ENCODE results near the gene UNC13B.

Gene UNC13B

DNA sequence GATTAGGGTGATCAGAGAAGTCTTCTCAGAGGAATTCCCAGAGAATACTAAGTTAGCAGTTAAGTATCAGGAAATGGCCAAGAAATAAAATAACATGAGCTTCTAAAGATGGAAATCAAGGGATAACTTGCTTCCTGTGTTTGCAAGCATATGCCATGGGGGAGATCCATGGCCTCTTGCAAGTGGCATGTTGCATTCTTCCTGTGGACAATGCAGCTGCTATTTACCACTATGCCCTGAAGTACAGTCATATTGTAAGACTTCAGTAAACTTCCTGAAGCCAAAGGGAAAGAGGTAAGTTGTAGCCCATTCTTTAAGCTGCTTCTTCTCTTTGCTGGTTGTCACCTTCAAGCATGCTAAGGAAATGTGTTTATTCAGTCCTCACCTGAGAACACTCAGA is 173.4 kb downstream of the UNC13B start:
- Histone ChIP-seq H3K4me3 (ENCODE audit: insufficient read length, low read depth) (no peak overlapping the region), H3K9me3 (ENCODE audit: insufficient read depth, low read length) (no peaks in the 10 kb centered on the region), H3K4me1 (ENCODE audit: insufficient read depth, insufficient read length) (no peaks in the 10 kb centered on the region), H3K36me3 (ENCODE audit: insufficient read depth, insufficient read length, low read length) (no peaks in the 10 kb centered on the region), H3K9ac (ENCODE audit: insufficient read length, low read depth) (no peak overlapping the region), H3K27me3 (ENCODE audit: insufficient read depth, insufficient read length) (no peaks in the 10 kb centered on the region)
- DNase-seq (ENCODE audit: low read depth, low spot score): no peak
- TF ChIP-seq ZNF274 (IDR thresholded peaks at IDR 0.05; ENCODE audit: low read depth, low read length) (no peak), SUZ12 (IDR thresholded peaks at IDR 0.05; ENCODE audit: extremely low read depth, insufficient read depth, insufficient read length) (no peak), YY1 (IDR thresholded peaks at IDR 0.05; ENCODE audit: insufficient read depth, insufficient read length) (no peak)

DNA sequence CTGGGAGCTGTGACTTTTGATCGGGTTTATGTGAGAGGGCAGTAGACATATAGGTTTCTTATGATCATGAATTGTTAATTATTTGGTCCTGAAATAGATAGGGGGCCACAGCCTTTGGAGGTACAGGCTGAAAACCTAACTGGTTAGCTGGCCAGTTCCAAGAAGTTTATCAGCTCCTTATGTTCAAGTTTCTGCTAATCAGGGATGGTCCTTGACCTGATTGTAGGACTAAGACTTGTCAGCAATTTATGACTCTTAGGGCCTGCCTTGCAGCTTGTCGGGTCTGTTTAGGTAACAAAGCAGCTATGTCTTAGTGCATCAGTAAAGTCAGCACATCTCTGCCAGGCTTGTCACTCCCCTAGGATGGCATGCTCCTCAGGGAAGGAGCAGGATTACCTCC is 176.3 kb downstream of the UNC13B start:
- no peak overlapping the region for H3K9ac ChIP-seq (ENCODE audit: insufficient read length, low read depth)
- H3K4me1 ChIP-seq (ENCODE audit: insufficient read depth, insufficient read length): no peaks in the 10 kb centered on the region
- no peak overlapping the region for H3K4me3 ChIP-seq (ENCODE audit: insufficient read length, low read depth)
- DNase-seq (ENCODE audit: low read depth, low spot score): no peak
- H3K27me3 ChIP-seq (ENCODE audit: insufficient read depth, insufficient read length): no peaks in the 10 kb centered on the region
- H3K36me3 ChIP-seq (ENCODE audit: insufficient read depth, insufficient read length, low read length): no peaks in the 10 kb centered on the region
- TF ChIP-seq SUZ12 (IDR thresholded peaks at IDR 0.05; ENCODE audit: extremely low read depth, insufficient read depth, insufficient read length) (no peak), YY1 (IDR thresholded peaks at IDR 0.05; ENCODE audit: insufficient read depth, insufficient read length) (no peak), ZNF274 (IDR thresholded peaks at IDR 0.05; ENCODE audit: low read depth, low read length) (no peak)
- H3K9me3 ChIP-seq (ENCODE audit: insufficient read depth, low read length): no peaks in the 10 kb centered on the region

DNA sequence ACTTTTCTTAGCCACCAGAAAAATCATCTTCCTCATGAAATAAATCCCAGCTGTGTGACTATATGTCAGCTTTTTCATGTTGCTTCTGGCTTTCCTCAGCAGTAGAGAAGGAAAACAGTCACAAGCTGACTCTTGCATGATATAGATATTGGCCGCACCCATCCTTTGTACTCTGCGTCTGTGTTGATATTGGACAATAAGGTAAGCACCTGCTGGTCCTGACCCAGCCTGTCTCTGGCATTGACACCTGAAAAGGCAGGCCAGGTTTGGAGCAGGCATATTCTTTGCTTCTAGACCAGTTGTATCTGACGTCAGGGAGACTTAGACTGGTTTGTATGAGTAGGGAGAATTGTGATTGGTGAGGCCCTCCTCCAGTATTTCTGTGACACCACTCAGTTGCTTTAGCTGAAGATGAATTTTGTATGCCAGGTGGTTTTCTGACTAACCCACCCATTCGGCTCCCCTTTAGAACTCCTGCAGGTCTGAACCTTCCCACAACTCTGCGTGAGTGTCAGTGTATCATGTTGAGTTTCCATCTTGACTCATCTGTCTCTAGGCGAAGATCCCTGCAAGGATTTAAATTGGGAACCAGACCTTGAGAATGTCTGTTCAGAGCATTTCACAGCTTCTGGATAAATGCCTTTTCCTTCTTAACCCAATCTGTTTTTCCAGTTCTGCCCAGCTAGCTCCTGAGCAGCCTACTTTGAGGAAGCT is 176.9 kb downstream of the UNC13B start:
- no peaks in the 10 kb centered on the region for H3K4me1 ChIP-seq (ENCODE audit: insufficient read depth, insufficient read length)
- no peak overlapping the region for H3K4me3 ChIP-seq (ENCODE audit: insufficient read length, low read depth)
- no peaks in the 10 kb centered on the region for H3K9me3 ChIP-seq (ENCODE audit: insufficient read depth, low read length)
- DNase-seq (ENCODE audit: low read depth, low spot score): no peak
- TF ChIP-seq ZNF274 (IDR thresholded peaks at IDR 0.05; ENCODE audit: low read depth, low read length) (no peak), SUZ12 (IDR thresholded peaks at IDR 0.05; ENCODE audit: extremely low read depth, insufficient read depth, insufficient read length) (no peak), YY1 (IDR thresholded peaks at IDR 0.05; ENCODE audit: insufficient read depth, insufficient read length) (no peak)
- H3K27me3 ChIP-seq (ENCODE audit: insufficient read depth, insufficient read length): no peaks in the 10 kb centered on the region
- no peaks in the 10 kb centered on the region for H3K36me3 ChIP-seq (ENCODE audit: insufficient read depth, insufficient read length, low read length)
- no peak overlapping the region for H3K9ac ChIP-seq (ENCODE audit: insufficient read length, low read depth)

DNA sequence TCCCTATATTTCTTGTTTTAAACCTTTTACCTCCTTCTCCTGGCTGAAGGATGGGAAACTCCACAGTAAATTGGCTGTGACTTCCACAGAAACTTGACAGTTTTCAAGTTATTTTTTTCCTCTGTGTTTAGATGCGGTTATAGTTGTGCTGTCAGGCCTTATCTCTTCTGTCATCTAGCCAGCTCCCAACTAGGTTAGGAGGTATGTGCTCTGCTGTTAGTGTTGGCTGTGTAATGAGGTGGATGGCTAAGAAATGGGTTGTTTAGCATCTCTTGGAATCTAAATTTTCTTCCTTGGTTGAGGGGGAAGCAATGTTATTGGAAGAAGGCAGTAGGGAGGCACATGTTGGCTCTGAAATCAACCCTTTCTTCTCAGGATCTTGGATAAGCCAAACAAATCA is 178.2 kb downstream of the UNC13B start:
- Histone ChIP-seq H3K36me3 (ENCODE audit: insufficient read depth, insufficient read length, low read length) (no peaks in the 10 kb centered on the region), H3K9ac (ENCODE audit: insufficient read length, low read depth) (no peak overlapping the region), H3K4me3 (ENCODE audit: insufficient read length, low read depth) (no peak overlapping the region), H3K27me3 (ENCODE audit: insufficient read depth, insufficient read length) (no peaks in the 10 kb centered on the region), H3K4me1 (ENCODE audit: insufficient read depth, insufficient read length) (no peaks in the 10 kb centered on the region), H3K9me3 (ENCODE audit: insufficient read depth, low read length) (no peaks in the 10 kb centered on the region)
- no peak for TF ChIP-seq YY1 (IDR thresholded peaks at IDR 0.05; ENCODE audit: insufficient read depth, insufficient read length)
- no peak for TF ChIP-seq ZNF274 (IDR thresholded peaks at IDR 0.05; ENCODE audit: low read depth, low read length)
- no peak for TF ChIP-seq SUZ12 (IDR thresholded peaks at IDR 0.05; ENCODE audit: extremely low read depth, insufficient read depth, insufficient read length)
- DNase-seq (ENCODE audit: low read depth, low spot score): no peak

DNA sequence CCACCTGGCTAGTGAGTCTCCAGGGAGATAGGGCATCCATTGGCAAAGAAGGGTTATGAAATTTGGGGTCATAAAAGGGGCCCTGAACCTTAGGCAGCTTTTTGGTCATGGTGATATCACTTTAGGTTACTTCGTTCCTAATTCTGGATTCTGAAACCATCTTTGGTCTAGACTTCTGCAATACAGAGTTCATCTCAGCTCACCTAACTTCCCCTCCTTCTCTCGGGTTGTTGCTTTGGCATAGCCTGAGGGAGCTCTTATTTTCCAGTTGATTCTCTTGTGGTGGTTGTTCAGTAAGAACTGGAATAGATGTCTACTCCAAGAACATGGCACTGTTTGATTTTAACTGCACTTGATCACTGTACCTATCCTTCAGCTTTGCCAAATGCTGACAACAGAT is 179.2 kb downstream of the UNC13B start:
- no peak for DNase-seq (ENCODE audit: low read depth, low spot score)
- Histone ChIP-seq H3K9ac (ENCODE audit: insufficient read length, low read depth) (no peak overlapping the region), H3K4me3 (ENCODE audit: insufficient read length, low read depth) (no peak overlapping the region)

DNA sequence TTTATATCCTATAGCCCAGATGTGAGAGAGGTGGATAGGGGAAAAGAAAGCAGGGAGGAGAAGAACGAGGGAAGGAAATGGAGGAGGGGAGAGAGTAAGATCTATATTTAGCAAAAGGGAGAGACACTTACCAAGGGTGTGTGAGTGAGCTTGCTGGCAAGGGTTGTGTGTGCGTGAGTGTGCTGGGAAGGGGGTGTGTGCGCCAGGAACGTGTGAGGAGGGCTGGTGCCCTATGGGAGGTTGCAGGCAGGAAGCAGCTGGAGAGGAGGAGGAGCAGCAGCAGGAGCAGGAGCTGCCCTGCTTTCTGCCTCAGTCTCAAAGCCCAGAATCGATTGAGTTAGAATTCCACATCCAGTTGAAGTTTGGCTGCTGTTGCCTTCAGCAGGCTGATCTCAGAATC is 179.8 kb downstream of the UNC13B start:
- Histone ChIP-seq H3K4me3 (ENCODE audit: insufficient read length, low read depth) (no peak overlapping the region), H3K4me1 (ENCODE audit: insufficient read depth, insufficient read length) (no peaks in the 10 kb centered on the region), H3K27me3 (ENCODE audit: insufficient read depth, insufficient read length) (no peaks in the 10 kb centered on the region), H3K36me3 (ENCODE audit: insufficient read depth, insufficient read length, low read length) (no peaks in the 10 kb centered on the region), H3K9me3 (ENCODE audit: insufficient read depth, low read length) (no peaks in the 10 kb centered on the region), H3K9ac (ENCODE audit: insufficient read length, low read depth) (no peak overlapping the region)
- no peak for TF ChIP-seq SUZ12 (IDR thresholded peaks at IDR 0.05; ENCODE audit: extremely low read depth, insufficient read depth, insufficient read length)
- TF ChIP-seq ZNF274 (IDR thresholded peaks at IDR 0.05; ENCODE audit: low read depth, low read length): no peak
- TF ChIP-seq YY1 (IDR thresholded peaks at IDR 0.05; ENCODE audit: insufficient read depth, insufficient read length): no peak
- no peak for DNase-seq (ENCODE audit: low read depth, low spot score)

More for the DNA sequence above, 179.2 kb downstream of the UNC13B start:
- H3K36me3 ChIP-seq (ENCODE audit: insufficient read depth, insufficient read length, low read length): no peaks in the 10 kb centered on the region
- H3K4me1 ChIP-seq (ENCODE audit: insufficient read depth, insufficient read length): no peaks in the 10 kb centered on the region
- TF ChIP-seq YY1 (IDR thresholded peaks at IDR 0.05; ENCODE audit: insufficient read depth, insufficient read length) (no peak), ZNF274 (IDR thresholded peaks at IDR 0.05; ENCODE audit: low read depth, low read length) (no peak), SUZ12 (IDR thresholded peaks at IDR 0.05; ENCODE audit: extremely low read depth, insufficient read depth, insufficient read length) (no peak)
- H3K27me3 ChIP-seq (ENCODE audit: insufficient read depth, insufficient read length): no peaks in the 10 kb centered on the region
- no peaks in the 10 kb centered on the region for H3K9me3 ChIP-seq (ENCODE audit: insufficient read depth, low read length)

DNA sequence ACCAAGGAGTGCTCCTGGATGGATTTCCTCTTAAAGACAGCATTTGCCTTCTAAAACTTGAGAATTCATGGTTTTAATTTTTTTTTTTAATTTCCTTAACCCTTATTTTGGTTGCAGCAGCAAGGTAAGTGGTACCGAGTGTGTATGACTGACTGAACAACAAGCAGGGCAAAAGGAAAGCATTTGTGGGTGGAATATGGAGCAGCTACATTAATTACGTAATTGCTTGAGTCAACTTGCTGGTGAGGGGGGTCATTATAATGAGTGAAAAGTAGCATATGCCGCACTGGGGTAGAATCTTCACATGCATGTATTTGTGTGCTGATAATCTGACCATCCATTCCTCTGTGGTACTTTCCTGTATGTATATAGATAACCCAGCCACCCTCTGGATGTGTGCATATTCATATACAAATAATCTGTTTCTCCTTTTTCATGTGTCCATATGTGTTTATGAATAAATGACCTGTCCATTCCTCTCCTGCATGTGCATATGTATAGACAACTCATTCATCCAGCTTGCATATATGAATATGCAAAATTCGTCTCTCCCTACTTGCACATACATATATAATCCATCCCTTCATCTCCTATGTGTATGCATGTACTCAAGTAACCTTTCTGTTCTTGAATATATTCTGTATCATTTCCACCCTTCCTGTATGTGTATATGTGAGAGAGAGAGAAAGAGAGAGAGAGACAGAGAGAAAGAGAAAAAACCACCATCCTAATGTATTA is 180.6 kb downstream of the UNC13B start:
- no peaks in the 10 kb centered on the region for H3K9me3 ChIP-seq (ENCODE audit: insufficient read depth, low read length)
- TF ChIP-seq SUZ12 (IDR thresholded peaks at IDR 0.05; ENCODE audit: extremely low read depth, insufficient read depth, insufficient read length): no peak
- no peak for TF ChIP-seq YY1 (IDR thresholded peaks at IDR 0.05; ENCODE audit: insufficient read depth, insufficient read length)
- TF ChIP-seq ZNF274 (IDR thresholded peaks at IDR 0.05; ENCODE audit: low read depth, low read length): no peak
- no peaks in the 10 kb centered on the region for H3K27me3 ChIP-seq (ENCODE audit: insufficient read depth, insufficient read length)
- H3K36me3 ChIP-seq (ENCODE audit: insufficient read depth, insufficient read length, low read length): no peaks in the 10 kb centered on the region
- H3K9ac ChIP-seq (ENCODE audit: insufficient read length, low read depth): no peak overlapping the region
- H3K4me3 ChIP-seq (ENCODE audit: insufficient read length, low read depth): no peak overlapping the region
- no peak for DNase-seq (ENCODE audit: low read depth, low spot score)
- H3K4me1 ChIP-seq (ENCODE audit: insufficient read depth, insufficient read length): no peaks in the 10 kb centered on the region
